ENCODE results near the gene LDLRAD4.

GRCh38 chr18:13680612-13681011, 462.1 kb downstream of the LDLRAD4 start:
- TF ChIP-seq POLR2A (IDR thresholded peaks at IDR 0.05; ENCODE audit: low read depth, low read length), result no peak
- no peak for TF ChIP-seq POLR2AphosphoS5 (IDR thresholded peaks at IDR 0.05; ENCODE audit: low read depth, low read length)
- TF ChIP-seq SPI1 (IDR thresholded peaks at IDR 0.05; ENCODE audit: low read depth, low read length), result no peak
- no peak for TF ChIP-seq TAF1 (IDR thresholded peaks at IDR 0.05; ENCODE audit: low read depth, low read length)

All from GM12891 (cell line).